A673 (cell line): ENCODE data around the gene RNF144B. TPM values are rescaled to one million over a fixed set of nuclear protein-coding genes. Genes with fewer than 3 reads are reported as not detected.

Source experiments
- BruUV-seq: library from RNA; stranded (reverse); fragments of 400-500 nt; replicated peaks from 2 replicates; lab custom pipeline; 2021; lab: Mats Ljungman, UMichigan
- CTCF ChIA-PET: fragments of 300-600 bp; sonication (Branson Sonifier 250); formaldehyde crosslinking; loops from one replicate; lab custom pipeline; 2022; ENCODE audit warnings: antibody characterized with exemption; lab: Charles Lee
- POLR2A ChIA-PET: fragments of 300-600 bp; sonication (Branson Sonifier 250); formaldehyde crosslinking; loops from one replicate; lab custom pipeline; 2022; ENCODE audit warnings: antibody characterized with exemption; ENCODE audit not compliant: low non-redundant PET; lab: Charles Lee
- DNase-seq: peaks from one replicate; pipeline ENCODE4 v3.0.0-alpha.2; 2015; ENCODE audit warnings: low spot score
- H3K27ac ChIP-seq: fragments of 200-600 bp; sonication (generic); 2 replicates; pipeline ENCODE4 v1.5.1; 2016; ENCODE audit warnings: mixed run types, low read depth, mild to moderate bottlenecking, mixed read lengths, antibody characterized with exemption, low read length; ENCODE audit not compliant: poor library complexity, severe bottlenecking
- H3K27me3 ChIP-seq: fragments of 200-600 bp; sonication (generic); replicated peaks from 2 replicates; pipeline ENCODE4 v1.6.1; 2017; ENCODE audit warnings: mixed run types, low read depth, mild to moderate bottlenecking, mixed read lengths, antibody characterized with exemption, low read length; ENCODE audit not compliant: insufficient read depth, poor library complexity
- H3K36me3 ChIP-seq: fragments of 200-600 bp; sonication (generic); 2 replicates; pipeline ENCODE4 v1.6.1; 2016; ENCODE audit warnings: mixed run types, mild to moderate bottlenecking, mixed read lengths, antibody characterized with exemption, low read length; ENCODE audit not compliant: insufficient read depth, poor library complexity, severe bottlenecking
- H3K4me1 ChIP-seq: fragments of 200-600 bp; sonication (generic); 2 replicates; pipeline ENCODE4 v1.6.1; 2017; ENCODE audit warnings: mixed run types, mild to moderate bottlenecking, mixed read lengths, antibody characterized with exemption, low read length; ENCODE audit not compliant: insufficient read depth, poor library complexity, severe bottlenecking
- H3K4me3 ChIP-seq: fragments of 200-600 bp; sonication (generic); 2 replicates; pipeline ENCODE4 v1.5.1; 2016; ENCODE audit warnings: low read depth, mixed run types, mild to moderate bottlenecking, mixed read lengths, low read length; ENCODE audit not compliant: poor library complexity, severe bottlenecking
- H3K9me3 ChIP-seq: fragments of 200-600 bp; sonication (generic); 2 replicates; pipeline ENCODE4 v1.6.1; 2016; ENCODE audit warnings: mixed run types, low read depth, mild to moderate bottlenecking, mixed read lengths, antibody characterized with exemption, low read length; ENCODE audit not compliant: poor library complexity, severe bottlenecking
- EZH2 ChIP-seq: fragments of 200-600 bp; sonication (generic); IDR thresholded peaks from 2 replicates; pipeline ENCODE4 v1.6.1; 2017; ENCODE audit warnings: borderline replicate concordance, low read depth, mild to moderate bottlenecking, mixed read lengths, antibody characterized with exemption, low read length; ENCODE audit not compliant: poor library complexity, severe bottlenecking
- intact Hi-C: fragments of 100-400 bp; cut with micrococcal nuclease; formaldehyde crosslinking; loops from one replicate; pipeline ENCODE4 v1.10.0; 2022; ENCODE audit not compliant: unreplicated experiment
- total RNA-seq: library from RNA; stranded (reverse); gene quantifications from 2 replicates; pipeline ENCODE4 v1.2.3, GENCODE V29; 2021
- TF ChIP-seq, protein P1 (sequence below): fragments of 300-800, 200-600 bp; sonication (generic); conservative IDR thresholded peaks from 2 replicates; pipeline ENCODE4 v1.5.1; 2017; ENCODE audit warnings: low read depth, mild to moderate bottlenecking, antibody characterized with exemption, low read length, moderate library complexity, mixed read lengths

RNF144B gene
- total RNA-seq, 1 experiment from 2014 or later, result 0.82 TPM

DNA sequence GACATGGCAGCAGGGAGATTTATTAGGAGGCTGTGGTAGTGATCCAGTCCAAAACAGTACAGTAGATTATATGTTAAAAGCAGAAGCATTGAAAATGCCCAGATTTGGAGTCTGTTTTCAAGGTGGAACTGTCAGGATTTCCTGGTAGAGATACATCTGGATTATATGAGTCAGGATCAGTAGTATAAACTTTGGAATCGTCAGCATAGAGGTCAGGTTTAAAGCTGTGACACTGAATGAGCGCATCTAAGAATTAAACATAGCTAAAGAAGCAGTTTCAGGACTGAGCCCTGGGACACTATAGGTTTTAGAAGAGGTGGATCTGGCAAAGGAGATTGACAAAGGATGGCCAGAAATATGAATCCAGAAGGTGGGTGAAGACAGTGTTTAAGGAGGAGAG lies 60.4 kb downstream of the RNF144B start:
- Histone ChIP-seq H3K27ac (no peak overlapping the region), H3K4me3 (no peak overlapping the region), H3K4me1 (no peaks in the 10 kb centered on the region), H3K36me3 (no peaks in the 10 kb centered on the region), H3K9me3 (no peaks in the 10 kb centered on the region), H3K27me3 (no peaks in the 10 kb centered on the region)
- no peak for DNase-seq
- POLR2A ChIA-PET, result no interaction called here
- intact Hi-C loops, result no loop called here
- CTCF ChIA-PET, result no interaction called here
- BruUV-seq, result no TSS peak
- no peak for TF ChIP-seq EZH2
- TF ChIP-seq, protein P1, sequence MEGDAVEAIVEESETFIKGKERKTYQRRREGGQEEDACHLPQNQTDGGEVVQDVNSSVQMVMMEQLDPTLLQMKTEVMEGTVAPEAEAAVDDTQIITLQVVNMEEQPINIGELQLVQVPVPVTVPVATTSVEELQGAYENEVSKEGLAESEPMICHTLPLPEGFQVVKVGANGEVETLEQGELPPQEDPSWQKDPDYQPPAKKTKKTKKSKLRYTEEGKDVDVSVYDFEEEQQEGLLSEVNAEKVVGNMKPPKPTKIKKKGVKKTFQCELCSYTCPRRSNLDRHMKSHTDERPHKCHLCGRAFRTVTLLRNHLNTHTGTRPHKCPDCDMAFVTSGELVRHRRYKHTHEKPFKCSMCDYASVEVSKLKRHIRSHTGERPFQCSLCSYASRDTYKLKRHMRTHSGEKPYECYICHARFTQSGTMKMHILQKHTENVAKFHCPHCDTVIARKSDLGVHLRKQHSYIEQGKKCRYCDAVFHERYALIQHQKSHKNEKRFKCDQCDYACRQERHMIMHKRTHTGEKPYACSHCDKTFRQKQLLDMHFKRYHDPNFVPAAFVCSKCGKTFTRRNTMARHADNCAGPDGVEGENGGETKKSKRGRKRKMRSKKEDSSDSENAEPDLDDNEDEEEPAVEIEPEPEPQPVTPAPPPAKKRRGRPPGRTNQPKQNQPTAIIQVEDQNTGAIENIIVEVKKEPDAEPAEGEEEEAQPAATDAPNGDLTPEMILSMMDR, result no peak

DNA sequence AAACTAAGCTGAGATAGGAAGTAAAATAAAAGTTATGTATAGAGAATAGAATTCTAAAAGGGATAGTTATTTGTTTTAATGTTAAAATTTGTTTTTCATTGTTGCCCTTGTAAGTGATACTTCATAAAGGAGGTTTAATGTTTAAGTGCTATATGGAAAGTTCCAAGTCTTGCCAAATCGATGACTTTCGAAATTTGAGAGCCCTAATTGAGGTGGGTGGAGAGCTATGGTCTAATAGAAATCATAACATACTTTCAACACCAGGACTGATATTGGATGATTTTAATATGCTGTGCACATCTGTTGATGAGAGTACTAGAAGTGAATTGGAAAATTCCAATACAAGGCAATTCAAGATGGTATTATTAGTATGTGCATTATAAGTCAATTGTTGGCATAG lies 64.6 kb downstream of the RNF144B start:
- TF ChIP-seq, protein P1, result no peak
- no peak for TF ChIP-seq EZH2
- Histone ChIP-seq H3K4me3 (no peak overlapping the region), H3K27me3 (no peaks in the 10 kb centered on the region), H3K27ac (no peak overlapping the region), H3K4me1 (no peaks in the 10 kb centered on the region), H3K9me3 (no peaks in the 10 kb centered on the region), H3K36me3 (no peaks in the 10 kb centered on the region)
- no peak for DNase-seq
- ChIA-PET CTCF (no interaction called here), POLR2A (no interaction called here)
- no TSS peak for BruUV-seq
- intact Hi-C loops, result no loop called here

DNA sequence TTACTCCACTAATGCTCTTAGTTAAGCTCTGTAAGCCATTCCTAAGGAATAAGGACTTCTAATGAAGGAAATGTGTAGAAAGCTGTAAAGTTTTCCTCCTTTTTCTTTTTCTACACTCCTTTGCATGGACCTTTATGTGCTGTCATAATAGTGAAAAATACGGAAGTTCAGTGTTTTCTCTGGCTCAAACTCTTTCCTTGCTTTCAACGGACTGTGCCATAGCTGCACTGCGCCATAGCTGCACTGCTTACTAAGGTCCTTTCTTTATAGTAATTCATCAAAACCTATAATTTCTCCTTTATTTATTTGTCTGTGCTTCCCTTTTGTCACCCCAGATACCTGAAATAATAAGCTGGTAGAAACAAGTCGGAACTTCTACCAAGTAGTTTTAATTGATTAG lies 67.3 kb downstream of the RNF144B start:
- no peak for DNase-seq
- ChIA-PET POLR2A (no interaction called here), CTCF (no interaction called here)
- Histone ChIP-seq H3K27ac (no peak overlapping the region), H3K9me3 (no peaks in the 10 kb centered on the region), H3K4me3 (no peak overlapping the region), H3K4me1 (no peaks in the 10 kb centered on the region), H3K36me3 (no peaks in the 10 kb centered on the region), H3K27me3 (no peaks in the 10 kb centered on the region)
- intact Hi-C loops, result no loop called here
- no peak for TF ChIP-seq EZH2
- TF ChIP-seq, protein P1, result no peak
- BruUV-seq, result no TSS peak
